ENCODE data around the gene SLC17A7. TPM values are rescaled to one million over a fixed set of nuclear protein-coding genes. Genes with fewer than 3 reads are reported as not detected.

Gene SLC17A7
- total and polyA plus RNA-seq, 2 donors (not counting 1 experiment from before 2014, with no cell fraction given), result 0.08 to 0.33 TPM

GRCh38 chr19:49486710-49487276 is 45.5 kb upstream of the SLC17A7 start:
- no peak overlapping the region for H3K9ac ChIP-seq (ENCODE audit: insufficient read depth, low read length)
- peak overlapping the region; percentile 49 for H2AFZ ChIP-seq (ENCODE audit: low read length)
- no peaks in the 10 kb centered on the region for H3K27me3 ChIP-seq (ENCODE audit: control insufficient read depth, insufficient read depth, low read length)
- no peaks in the 10 kb centered on the region for H3K9me3 ChIP-seq (ENCODE audit: control insufficient read depth, insufficient read depth, low read depth, low read length)
- DNase-seq (ENCODE audit: low read depth in 2 of 2), result no peak
- peaks cover 40% of the 10 kb centered on the region for H3K79me2 ChIP-seq (ENCODE audit: control insufficient read depth, insufficient read depth, low read length)
- peaks cover 4% of the 10 kb centered on the region for H4K20me1 ChIP-seq (ENCODE audit: control insufficient read depth, extremely low read depth, insufficient read depth, low read length)
- H3K36me3 ChIP-seq (ENCODE audit: control insufficient read depth, insufficient read depth, low read length), result peaks cover 23% of the 10 kb centered on the region
- no peak for TF ChIP-seq EZH2 (IDR thresholded peaks at IDR 0.05; ENCODE audit: low read length, missing control alignments)
- no peak for TF ChIP-seq CTCF (conservative IDR thresholded peaks at IDR 0.05 in 1 of 2, IDR thresholded peaks at IDR 0.05 in 1 of 2; ENCODE audit: low read depth in 1 of 2, low read length in 2 of 2)
- peaks cover 10% of the 10 kb centered on the region for H3K4me1 ChIP-seq (ENCODE audit: control insufficient read depth, extremely low read depth, insufficient read depth, low read length)
- no peak overlapping the region for H3K4me2 ChIP-seq (ENCODE audit: extremely low read depth, insufficient read depth, low read length)
- H3K4me3 ChIP-seq (replicated peaks in 1 of 4; ENCODE audit: control extremely low read depth in 1 of 4, insufficient read depth in 1 of 4, low read depth in 3 of 4, low read length in 4 of 4), result no peak overlapping the region
- no peak overlapping the region for H3K27ac ChIP-seq (ENCODE audit: insufficient read depth, low read length)

- H3K9ac ChIP-seq (ENCODE audit: insufficient read depth, low read length), result no peak overlapping the region
- no peaks in the 10 kb centered on the region for H3K27me3 ChIP-seq (ENCODE audit: control insufficient read depth, insufficient read depth, low read length)
- H3K4me1 ChIP-seq (ENCODE audit: control insufficient read depth, extremely low read depth, insufficient read depth, low read length), result peaks cover 10% of the 10 kb centered on the region
- H3K4me3 ChIP-seq (replicated peaks in 1 of 4; ENCODE audit: control extremely low read depth in 1 of 4, insufficient read depth in 1 of 4, low read depth in 3 of 4, low read length in 4 of 4), result no peak overlapping the region
- H3K9me3 ChIP-seq (ENCODE audit: control insufficient read depth, insufficient read depth, low read depth, low read length), result no peaks in the 10 kb centered on the region
- peaks cover 38% of the 10 kb centered on the region for H3K79me2 ChIP-seq (ENCODE audit: control insufficient read depth, insufficient read depth, low read length)
- TF ChIP-seq CTCF (conservative IDR thresholded peaks at IDR 0.05 in 1 of 2, IDR thresholded peaks at IDR 0.05 in 1 of 2; ENCODE audit: low read depth in 1 of 2, low read length in 2 of 2) (no peak), EZH2 (IDR thresholded peaks at IDR 0.05; ENCODE audit: low read length, missing control alignments) (no peak)
- H3K4me2 ChIP-seq (ENCODE audit: extremely low read depth, insufficient read depth, low read length), result no peak overlapping the region
- H3K27ac ChIP-seq (ENCODE audit: insufficient read depth, low read length), result no peak overlapping the region
- no peak for DNase-seq (ENCODE audit: low read depth in 2 of 2)
- H3K36me3 ChIP-seq (ENCODE audit: control insufficient read depth, insufficient read depth, low read length), result peaks cover 19% of the 10 kb centered on the region
- peaks cover 4% of the 10 kb centered on the region for H4K20me1 ChIP-seq (ENCODE audit: control insufficient read depth, extremely low read depth, insufficient read depth, low read length)
- H2AFZ ChIP-seq (ENCODE audit: low read length), result no peak overlapping the region
Measured at GRCh38 chr19:49486232-49486631, 44.9 kb upstream of the SLC17A7 start.

GRCh38 chr19:49481020-49481683 is 39.8 kb upstream of the SLC17A7 start:
- Histone ChIP-seq H3K4me2 (ENCODE audit: extremely low read depth, insufficient read depth, low read length) (no peak overlapping the region), H4K20me1 (ENCODE audit: control insufficient read depth, extremely low read depth, insufficient read depth, low read length) (no peaks in the 10 kb centered on the region), H3K9ac (ENCODE audit: insufficient read depth, low read length) (no peak overlapping the region), H3K4me3 (replicated peaks in 1 of 4; ENCODE audit: control extremely low read depth in 1 of 4, insufficient read depth in 1 of 4, low read depth in 3 of 4, low read length in 4 of 4) (no peak overlapping the region), H3K27me3 (ENCODE audit: control insufficient read depth, insufficient read depth, low read length) (no peaks in the 10 kb centered on the region), H2AFZ (ENCODE audit: low read length) (no peak overlapping the region), H3K9me3 (ENCODE audit: control insufficient read depth, insufficient read depth, low read depth, low read length) (no peaks in the 10 kb centered on the region), H3K4me1 (ENCODE audit: control insufficient read depth, extremely low read depth, insufficient read depth, low read length) (no peaks in the 10 kb centered on the region), H3K79me2 (ENCODE audit: control insufficient read depth, insufficient read depth, low read length) (no peaks in the 10 kb centered on the region), H3K27ac (ENCODE audit: insufficient read depth, low read length) (no peak overlapping the region), H3K36me3 (ENCODE audit: control insufficient read depth, insufficient read depth, low read length) (no peaks in the 10 kb centered on the region)
- no peak for TF ChIP-seq EZH2 (IDR thresholded peaks at IDR 0.05; ENCODE audit: low read length, missing control alignments)
- TF ChIP-seq CTCF (conservative IDR thresholded peaks at IDR 0.05 in 1 of 2, IDR thresholded peaks at IDR 0.05 in 1 of 2; ENCODE audit: low read depth in 1 of 2, low read length in 2 of 2), result no peak
- no peak for DNase-seq (ENCODE audit: low read depth in 2 of 2)

Measured in fibroblast of lung (primary cell).